H1 (cell line): ENCODE data around the gene PKMYT1. TPM values are rescaled to one million over a fixed set of nuclear protein-coding genes. Genes with fewer than 3 reads are reported as not detected.

Experiments
- CTCF ChIA-PET: fragments of 300-600 bp; sonication (Branson Sonifier 250); formaldehyde crosslinking; loops from one replicate; lab custom pipeline; 2021; ENCODE audit not compliant: partially characterized antibody; lab: Charles Lee
- POLR2A ChIA-PET: fragments of 300-600 bp; sonication (Branson Sonifier 250); formaldehyde crosslinking; loops from one replicate; lab custom pipeline; 2021; ENCODE audit warnings: inconsistent platforms; ENCODE audit not compliant: partially characterized antibody; lab: Charles Lee
- DNase-seq, 2 experiments: peaks; one replicate each; pipeline versions ENCODE4 v3.0.0 to v3.0.0-alpha.2; 2010 to 2022; ENCODE audit warnings: low spot score in 2 of 2, low read depth in 1 of 2, mixed read lengths in 1 of 2
- FAIRE-seq: peaks from 2 replicates; lab custom pipeline; 2011; peaks lifted over from hg19 to GRCh38; lab: Jason Lieb, UNC
- H2AFZ ChIP-seq: 2 replicates; pipeline ENCODE4 v1.8.1; 2012; ENCODE audit warnings: low read length, inconsistent platforms
- H2AK5ac ChIP-seq: 2 replicates; pipeline ENCODE4 v1.6.1; 2013; ENCODE audit warnings: low read depth, low read length
- H2BK120ac ChIP-seq: replicated peaks from 2 replicates; pipeline ENCODE3; 2013; ENCODE audit warnings: low read depth, low read length, inconsistent platforms
- H2BK12ac ChIP-seq: 2 replicates; pipeline ENCODE4 v1.6.1; 2013; ENCODE audit warnings: low read depth, low read length
- H2BK15ac ChIP-seq: 2 replicates; pipeline ENCODE4 v1.6.1; 2013; ENCODE audit warnings: low read length
- H2BK20ac ChIP-seq: 2 replicates; pipeline ENCODE4 v1.6.1; 2013; ENCODE audit warnings: low read length
- H2BK5ac ChIP-seq: 2 replicates; pipeline ENCODE4 v1.6.1; 2013; ENCODE audit warnings: low read depth, low read length
- H3K14ac ChIP-seq: 2 replicates; pipeline ENCODE4 v1.6.1; 2013; ENCODE audit warnings: inconsistent platforms; ENCODE audit not compliant: insufficient read length
- H3K18ac ChIP-seq: 2 replicates; pipeline ENCODE4 v1.6.1; 2013; ENCODE audit warnings: low read length; ENCODE audit errors: extremely low read depth
- H3K23ac ChIP-seq: 2 replicates; pipeline ENCODE4 v1.6.1; 2013; ENCODE audit warnings: inconsistent platforms; ENCODE audit not compliant: insufficient read length
- H3K23me2 ChIP-seq: 2 replicates; pipeline ENCODE4 v1.6.1; 2013; ENCODE audit warnings: low read depth, low read length
- H3K27ac ChIP-seq: 2 replicates; pipeline ENCODE4 v1.6.1; 2011; ENCODE audit warnings: low read depth, low read length, inconsistent platforms
- H3K27me3 ChIP-seq, 4 experiments: replicated peaks in 1 of 4; 1 replicate in 1 of 4; 2 replicates in 3 of 4; pipeline versions ENCODE4 v1.6.1 to v1.8.1; 2011 to 2013; ENCODE audit warnings: low read length in 3 of 4, mild to moderate bottlenecking in 3 of 4, inconsistent platforms in 2 of 4, mixed read lengths in 2 of 4, moderate library complexity in 1 of 4; ENCODE audit not compliant: control insufficient read depth in 3 of 4, insufficient read depth in 3 of 4; ENCODE audit errors: extremely low read depth in 1 of 4
- H3K36me3 ChIP-seq, 4 experiments: 2 replicates each; pipeline versions ENCODE4 v1.6.1 to v1.8.1; 2011 to 2013; ENCODE audit warnings: mild to moderate bottlenecking in 4 of 4, low read length in 3 of 4, moderate library complexity in 2 of 4, control low read depth in 1 of 4, inconsistent platforms in 1 of 4; ENCODE audit not compliant: insufficient read depth in 4 of 4, control insufficient read depth in 2 of 4
- H3K4ac ChIP-seq: replicated peaks from 2 replicates; pipeline ENCODE3; 2013; ENCODE audit warnings: low read length, low read depth, mixed read lengths, inconsistent platforms; ENCODE audit not compliant: insufficient read length
- H3K4me1 ChIP-seq, 4 experiments: replicated peaks in 1 of 4; 1 replicate in 1 of 4; 2 replicates in 3 of 4; pipeline versions ENCODE4 v1.6.1 to v1.8.1; 2011 to 2013; ENCODE audit warnings: low read length in 3 of 4, inconsistent platforms in 2 of 4, mixed read lengths in 1 of 4; ENCODE audit not compliant: insufficient read depth in 4 of 4, control insufficient read depth in 3 of 4
- H3K4me2 ChIP-seq, 2 experiments: 2 replicates each; pipeline versions ENCODE4 v1.6.1 to v1.8.1; 2011 to 2013; ENCODE audit warnings: low read depth in 2 of 2, low read length in 2 of 2, control low read depth in 1 of 2, inconsistent platforms in 1 of 2, mild to moderate bottlenecking in 1 of 2; ENCODE audit not compliant: insufficient read depth in 1 of 2
- H3K4me3 ChIP-seq, 4 experiments: fragments of 200-600, 300-600 bp in 1 of 4; sonication (generic), shearing (Covaris generic), sonication (Bioruptor Twin) in 1 of 4; 2 replicates each; pipeline versions ENCODE4 v1.5.1 to v1.8.1; 2011 to 2016; ENCODE audit warnings: low read length in 4 of 4, low read depth in 3 of 4, control low read depth in 2 of 4, inconsistent platforms in 2 of 4, mild to moderate bottlenecking in 2 of 4, mixed read lengths in 1 of 4, moderate library complexity in 1 of 4; ENCODE audit not compliant: insufficient read depth in 2 of 4; ENCODE audit errors: extremely low read depth in 1 of 4
- H3K56ac ChIP-seq: replicated peaks from 2 replicates; pipeline ENCODE3; 2013; ENCODE audit warnings: low read depth, mild to moderate bottlenecking, mixed read lengths, low read length, inconsistent platforms; ENCODE audit not compliant: insufficient read length
- H3K79me1 ChIP-seq: 2 replicates; pipeline ENCODE4 v1.6.1; 2013; ENCODE audit warnings: low read depth, low read length, control low read depth
- H3K79me2 ChIP-seq, 2 experiments: 2 replicates each; pipeline versions ENCODE4 v1.6.1 to v1.8.1; 2012 to 2013; ENCODE audit warnings: low read length in 2 of 2, mild to moderate bottlenecking in 2 of 2, inconsistent platforms in 1 of 2; ENCODE audit not compliant: insufficient read depth in 2 of 2, control insufficient read depth in 1 of 2
- H3K9ac ChIP-seq, 4 experiments: replicated peaks in 1 of 4; 1 replicate in 1 of 4; 2 replicates in 3 of 4; pipeline versions ENCODE4 v1.6.1 to v1.8.1; 2011 to 2013; ENCODE audit warnings: low read depth in 3 of 4, low read length in 3 of 4, control low read depth in 2 of 4, mild to moderate bottlenecking in 2 of 4, moderate library complexity in 2 of 4, inconsistent platforms in 1 of 4; ENCODE audit errors: extremely low read depth in 1 of 4
- H3K9me3 ChIP-seq, 2 experiments: 2 replicates each; pipeline versions ENCODE4 v1.6.1 to v1.8.1; 2012 to 2013; ENCODE audit warnings: mild to moderate bottlenecking in 2 of 2, moderate library complexity in 2 of 2, control low read depth in 1 of 2, inconsistent platforms in 1 of 2, low read depth in 1 of 2, low read length in 1 of 2, mixed read lengths in 1 of 2; ENCODE audit not compliant: insufficient read depth in 2 of 2
- H4K20me1 ChIP-seq, 2 experiments: replicated peaks in 1 of 2; 2 replicates each; pipeline versions ENCODE3 to v1.8.1; 2011 to 2013; ENCODE audit warnings: inconsistent platforms in 2 of 2, low read length in 2 of 2, mild to moderate bottlenecking in 1 of 2; ENCODE audit not compliant: insufficient read depth in 2 of 2, control insufficient read depth in 1 of 2
- H4K5ac ChIP-seq: 2 replicates; pipeline ENCODE4 v1.6.1; 2013; ENCODE audit warnings: low read length, low read depth, mixed read lengths, inconsistent platforms; ENCODE audit not compliant: insufficient read length
- H4K8ac ChIP-seq: 2 replicates; pipeline ENCODE4 v1.8.0; 2013; ENCODE audit warnings: mild to moderate bottlenecking, moderate library complexity, low read length, inconsistent platforms; ENCODE audit not compliant: insufficient read depth; ENCODE audit errors: extremely low read depth
- H4K91ac ChIP-seq: replicated peaks from 2 replicates; pipeline ENCODE3; 2013; ENCODE audit warnings: low read length, mixed read lengths, inconsistent platforms; ENCODE audit not compliant: insufficient read length
- SIRT6 ChIP-seq: IDR thresholded peaks from one replicate; pipeline ENCODE4 v1.7.1; 2012; ENCODE audit warnings: low read length, inconsistent platforms
- WGBS, 2 experiments: shearing (Covaris generic) in 1 of 2; methylation state at CpG; one replicate each; pipeline versions ENCODE4 v1.1.6 to v1.1.7; 2013 to 2015; ENCODE audit warnings: low lambda C conversion rate in 2 of 2, mixed read lengths in 2 of 2, inconsistent platforms in 1 of 2, low coverage in 1 of 2, missing lambda C conversion rate in 1 of 2; ENCODE audit not compliant: insufficient replicate concordance in 2 of 2, insufficient coverage in 1 of 2, insufficient read length in 1 of 2; ENCODE audit errors: extremely low coverage in 1 of 2, missing lambda C conversion rate in 1 of 2; 5-methylcytosine and 5-hydroxymethylcytosine counted together
- polyA plus RNA-seq, 7 experiments: library from polyadenylated mRNA; depleted of rRNA in 3 of 7; stranded (reverse) in 5 of 7; unstranded in 2 of 7; fragments of >200 nt in 5 of 7; fragments of 200-250 nt in 2 of 7; gene quantifications; 1 replicate in 5 of 7; 2 replicates in 1 of 7; 4 replicates in 1 of 7; pipeline versions ENCODE4 v1.2.1 to v1.2.3, GENCODE V29; 2011 to 2013; ENCODE audit warnings: missing spikeins in 2 of 7, mixed read lengths in 2 of 7
- total RNA-seq: library from RNA; stranded (reverse); fragmentation: NEBNext Ultra II Directional; extraction: Animal tissue kit (Norgen Biotek cat#: 25700); gene quantifications from 2 replicates; pipeline ENCODE4 v1.2.1, GENCODE V29; 2021
- TF ChIP-seq, protein P1 (sequence below): IDR thresholded peaks from 2 replicates; pipeline ENCODE4 v1.6.1; 2011; ENCODE audit warnings: low read length, improper control_type of control experiment

PKMYT1 gene
- total and polyA plus RNA-seq, 2 of the 8 experiments (the other 6 are each of a cell fraction or from before 2014, with no cell fraction given) = 74.7 to 85.2 TPM

GRCh38 chr16:2990891-2991290 is 10.6 kb upstream of the PKMYT1 start:
- FAIRE-seq = no peak
- H2AFZ ChIP-seq = no peak overlapping the region

More at GRCh38 chr16:2990891-2991290, 10.6 kb upstream of the PKMYT1 start:
- Histone ChIP-seq H3K14ac (no peak overlapping the region), H3K18ac (peak overlapping the region; percentile 32; the same call in 1 of the 2 replicates), H4K91ac (peak overlapping the region; percentile 31), H2BK5ac (peak overlapping the region; percentile 68; the same call in 1 of the 2 replicates), H3K27me3 (no peaks in the 10 kb centered on the region; a peak in 1 of 7 replicates), H3K9me3 (no peaks in the 10 kb centered on the region), H3K36me3 (no peaks in the 10 kb centered on the region), H3K4me2 (no peak overlapping the region), H3K79me2 (no peaks in the 10 kb centered on the region), H2BK20ac (no peak overlapping the region), H4K5ac (peak overlapping the region; percentile 19), H3K4me1 (peaks cover 0 to 28% (median 18%) of the 10 kb centered on the region in 4 experiments; a peak in 6 of 7 replicates), H2BK15ac (peak overlapping the region; percentile 61; the same call in 1 of the 2 replicates), H3K27ac (no peak overlapping the region), H2BK120ac (no peak overlapping the region), H3K79me1 (no peaks in the 10 kb centered on the region), H4K8ac (peak overlapping the region; percentile 11; the same call in 1 of the 2 replicates), H3K4me3 (no peak overlapping the region), H3K9ac (no peak overlapping the region), H2BK12ac (peak overlapping the region; percentile 84; the same call in 1 of the 2 replicates), H4K20me1 (no peaks in the 10 kb centered on the region), H2AK5ac (no peak overlapping the region; the same call in 1 of the 2 replicates), H3K56ac (no peak overlapping the region), H3K4ac (no peak overlapping the region), H3K23me2 (no peaks in the 10 kb centered on the region; the same call in 1 of the 2 replicates), H3K23ac (no peak overlapping the region)
- ChIA-PET POLR2A (interaction anchor here (1.1 to 15.2 kb wide), 7 partner anchors 8 to 41 kb away, joined by 4 to 200 read pairs (median 12); partner anchors contain the start of genes CLDN6, HCFC1R1, THOC6 and TNFRSF12A), CTCF (interaction anchor here (0.6 to 5.2 kb wide), 5 partner anchors 11 to 193 kb away, joined by 3 to 24 read pairs (median 4); partner anchors contain the start of gene CLDN6)
- TF ChIP-seq, protein P1, sequence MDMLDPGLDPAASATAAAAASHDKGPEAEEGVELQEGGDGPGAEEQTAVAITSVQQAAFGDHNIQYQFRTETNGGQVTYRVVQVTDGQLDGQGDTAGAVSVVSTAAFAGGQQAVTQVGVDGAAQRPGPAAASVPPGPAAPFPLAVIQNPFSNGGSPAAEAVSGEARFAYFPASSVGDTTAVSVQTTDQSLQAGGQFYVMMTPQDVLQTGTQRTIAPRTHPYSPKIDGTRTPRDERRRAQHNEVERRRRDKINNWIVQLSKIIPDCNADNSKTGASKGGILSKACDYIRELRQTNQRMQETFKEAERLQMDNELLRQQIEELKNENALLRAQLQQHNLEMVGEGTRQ = peak; percentile 25; the same call in 1 of the 2 replicates
- TF ChIP-seq SIRT6 = no peak
- DNase-seq = no peak
- WGBS, 2 experiments = 64% methylated on average over 7 of the region's 10 CpGs; no CpG with 5 or more reads in 1 of the 2 experiments
